ENCODE measurements around the gene BLOC1S5. TPM values are rescaled to one million over a fixed set of nuclear protein-coding genes. Genes with fewer than 3 reads are reported as not detected.
A peak's percentile ranks its signal among the peaks of the same experiment; 100 is the strongest.

The BLOC1S5 gene, protein sequence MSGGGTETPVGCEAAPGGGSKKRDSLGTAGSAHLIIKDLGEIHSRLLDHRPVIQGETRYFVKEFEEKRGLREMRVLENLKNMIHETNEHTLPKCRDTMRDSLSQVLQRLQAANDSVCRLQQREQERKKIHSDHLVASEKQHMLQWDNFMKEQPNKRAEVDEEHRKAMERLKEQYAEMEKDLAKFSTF
- total RNA-seq, result 22.3 TPM

GRCh38 chr6:8063761-8064637 is at the start of gene BLOC1S5:
TSS of gene BLOC1S5 (minus strand) at chr6:8064389. CDS start at chr6:8064376, 13 bp downstream.
- peak; percentile 99 for DNase-seq

DNA sequence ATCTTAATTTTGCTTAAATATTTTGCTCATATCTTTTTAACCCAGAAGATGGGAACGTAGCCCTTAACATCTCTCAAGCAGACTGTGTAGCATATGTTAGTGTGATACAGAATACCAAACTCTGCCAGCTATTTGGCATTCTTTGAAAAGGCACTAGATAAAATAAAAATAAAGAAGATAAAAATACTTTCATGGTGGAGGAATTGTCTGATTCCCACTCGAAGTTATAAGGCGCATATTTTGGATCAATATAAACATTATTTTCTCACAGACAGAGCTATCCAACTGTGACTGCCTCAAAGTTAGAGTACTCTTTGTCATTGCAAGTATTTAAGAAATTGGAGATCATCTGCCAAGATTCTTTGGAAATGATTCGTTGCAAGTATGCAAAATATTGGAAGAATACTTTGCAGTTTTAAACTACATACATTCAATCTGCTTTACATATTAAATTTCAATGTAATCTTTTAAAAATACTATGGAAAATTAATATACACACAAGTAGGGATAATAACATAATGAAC is 49.0 kb upstream of the BLOC1S5 start:
- no peak for DNase-seq

DNA sequence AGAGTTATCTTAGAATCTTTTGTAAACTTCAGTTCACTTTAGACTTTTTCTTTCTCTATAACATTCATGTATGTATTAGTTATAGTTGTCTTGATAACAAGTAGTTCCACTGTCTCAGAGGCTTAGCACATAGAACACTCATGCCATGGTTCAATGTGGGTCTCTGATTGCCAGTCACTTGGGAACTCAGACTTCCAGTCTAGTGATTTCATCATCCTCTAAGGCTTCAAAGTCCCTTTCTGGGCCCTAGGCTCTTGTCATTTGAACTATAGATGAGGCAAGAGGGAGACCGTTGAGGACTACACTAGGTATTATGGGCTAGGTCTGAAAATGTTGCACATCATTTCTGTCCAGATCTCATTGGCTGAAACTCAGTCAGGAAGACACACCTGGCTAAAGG is 46.5 kb upstream of the BLOC1S5 start:
- no peak for DNase-seq

GRCh38 chr6:8110117-8110721 is 46.0 kb upstream of the BLOC1S5 start:
- DNase-seq, result no peak

DNA sequence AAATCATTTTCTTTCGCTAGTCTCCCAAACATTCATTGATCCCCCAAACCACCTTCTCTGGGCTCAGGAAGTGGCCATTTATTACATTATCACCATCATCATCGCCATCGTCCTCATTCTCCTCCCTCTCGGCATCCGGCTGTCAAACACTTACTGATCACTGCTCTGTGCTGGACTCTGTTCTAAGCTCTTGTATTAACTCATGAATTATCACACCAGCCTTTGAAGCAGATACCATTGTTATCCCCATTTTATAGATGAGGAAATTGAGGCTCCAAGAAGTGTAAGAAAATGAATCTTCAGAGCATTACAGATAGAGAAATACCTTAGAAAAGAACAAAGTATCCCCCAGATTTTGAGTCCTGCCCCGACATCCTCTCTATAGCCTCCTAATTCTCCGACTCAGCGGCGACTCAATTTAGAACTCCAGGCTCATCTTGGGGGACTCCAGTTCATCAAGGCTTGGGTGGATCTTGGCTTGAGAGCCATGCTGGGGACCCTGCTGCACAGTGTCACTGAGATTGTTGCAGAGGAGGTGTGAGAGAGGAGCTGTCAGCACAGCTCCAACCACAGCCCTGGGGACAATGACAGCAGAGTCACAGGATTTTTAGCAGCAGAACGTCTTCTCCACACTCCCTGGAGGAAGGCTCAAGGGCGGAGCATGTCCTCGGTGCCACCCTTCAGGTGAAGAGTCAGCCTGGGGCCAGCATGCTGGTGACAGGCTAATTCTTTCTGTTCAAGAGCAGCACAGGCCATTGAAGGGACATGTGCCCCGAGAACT is 44.8 kb upstream of the BLOC1S5 start:
- DNase-seq, result no peak

- DNase-seq, result no peak
Observed at GRCh38 chr6:8108031-8108660, 44.0 kb upstream of the BLOC1S5 start.

GRCh38 chr6:8105791-8106190 is 41.6 kb upstream of the BLOC1S5 start:
- DNase-seq, result no peak

DNA sequence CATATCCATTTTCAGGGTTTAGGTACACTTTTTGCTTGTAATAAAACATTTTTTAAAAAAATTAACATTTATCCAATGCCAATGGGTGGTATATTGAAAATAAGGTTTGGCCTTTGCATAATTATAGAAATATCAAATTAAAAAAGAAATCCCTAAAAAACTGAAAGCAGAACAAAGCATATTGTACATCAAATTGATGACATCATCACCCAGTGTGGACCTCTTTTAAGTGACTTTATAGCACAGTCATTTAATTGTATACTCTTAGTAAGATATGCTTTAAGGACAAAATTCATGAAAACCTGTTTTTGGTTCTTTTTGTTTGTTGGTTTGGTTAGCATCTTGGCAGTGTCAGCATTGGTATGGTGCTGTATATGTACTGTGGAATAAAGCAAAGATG is 39.5 kb upstream of the BLOC1S5 start:
- DNase-seq, result no peak

- DNase-seq, result peak; percentile 98
Observed at GRCh38 chr6:8102122-8102958, 38.2 kb upstream of the BLOC1S5 start, which contains the start of gene EEF1E1. TSS of gene EEF1E1 (minus strand) at chr6:8102548. CDS start at chr6:8102521, 27 bp downstream.

DNA sequence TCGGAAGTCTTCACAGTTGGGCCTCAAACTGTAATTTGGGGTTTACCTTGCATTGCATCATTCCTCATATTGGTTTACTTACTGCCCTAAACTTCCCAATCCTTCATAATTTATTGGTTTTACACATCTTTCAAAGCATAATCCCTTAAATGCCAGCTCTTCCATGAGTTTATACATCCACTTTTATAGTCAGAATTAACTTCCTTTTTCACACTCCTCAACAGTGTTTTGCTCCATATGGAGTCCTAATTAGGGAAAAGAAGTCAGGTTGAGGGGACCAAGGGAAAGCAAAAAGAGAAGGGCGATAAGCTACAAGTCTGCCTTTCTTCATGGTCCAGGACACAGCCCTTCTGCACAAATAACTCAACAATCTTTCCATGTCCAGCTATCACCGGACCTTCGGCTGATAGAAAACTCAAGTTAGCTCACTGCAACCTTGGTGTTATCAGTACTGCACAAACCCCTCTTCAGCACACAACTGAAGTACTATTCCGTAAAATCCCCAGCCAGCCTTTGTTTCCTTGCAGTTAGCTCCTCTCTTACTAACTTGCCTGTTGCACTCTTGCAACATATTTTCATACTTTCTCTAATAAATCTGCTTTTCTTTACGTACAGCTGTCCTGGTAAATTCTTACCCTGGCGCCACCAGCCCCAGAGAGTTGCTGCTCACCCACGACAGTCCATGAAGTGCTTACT is 36.1 kb upstream of the BLOC1S5 start:
- no peak for DNase-seq

- no peak for DNase-seq
Observed at GRCh38 chr6:8090650-8091049, 26.5 kb upstream of the BLOC1S5 start.

DNA sequence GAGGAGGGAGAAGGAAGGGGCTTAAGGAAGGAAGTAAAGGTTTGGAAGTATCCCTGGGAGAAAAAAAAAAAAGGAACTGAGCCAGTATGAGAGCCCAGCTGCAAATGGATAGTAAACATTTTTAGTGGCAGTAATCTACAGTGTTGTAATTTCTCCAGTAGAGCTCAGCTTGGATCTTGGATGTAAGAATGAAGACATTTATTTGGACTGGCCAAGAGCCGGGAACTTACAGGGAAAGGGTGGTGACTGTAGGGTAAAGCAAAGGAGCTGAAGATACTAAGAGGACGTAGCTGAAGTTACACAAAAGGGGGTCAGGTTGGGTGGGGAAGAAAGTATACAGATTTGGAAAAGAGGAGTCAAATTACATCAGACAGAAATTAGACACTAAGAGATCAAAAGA is 24.7 kb upstream of the BLOC1S5 start:
- DNase-seq, result no peak

- DNase-seq, result no peak
Observed at GRCh38 chr6:8087870-8088754, 23.9 kb upstream of the BLOC1S5 start.

- no peak for DNase-seq
Observed at GRCh38 chr6:8086755-8087306, 22.6 kb upstream of the BLOC1S5 start.

DNA sequence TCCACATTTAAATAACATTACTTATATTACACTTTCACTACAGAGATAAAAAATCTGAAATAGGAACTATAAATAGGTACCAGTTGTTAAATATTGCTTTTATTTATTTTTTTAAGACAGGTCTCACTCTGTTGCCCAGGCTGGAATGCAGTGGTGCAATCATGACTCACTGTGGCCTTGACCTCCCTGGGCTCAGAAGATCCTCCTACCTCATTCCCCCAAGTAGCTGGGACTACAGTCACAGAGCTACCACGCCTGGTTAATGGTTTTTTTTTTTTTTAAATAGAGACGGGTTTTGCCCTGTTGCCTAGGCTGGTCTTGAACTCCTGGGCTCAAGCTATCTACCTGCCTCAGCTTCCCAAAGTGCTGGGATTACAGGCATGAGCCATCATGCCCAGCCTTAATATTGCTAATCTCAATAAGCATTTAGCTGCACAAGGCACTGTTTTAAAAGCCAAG is 20.9 kb upstream of the BLOC1S5 start:
- DNase-seq, result no peak

- DNase-seq, result no peak
Observed at GRCh38 chr6:8084586-8084985, 20.4 kb upstream of the BLOC1S5 start.

GRCh38 chr6:8082954-8083858 is 19.0 kb upstream of the BLOC1S5 start:
- no peak for DNase-seq

DNA sequence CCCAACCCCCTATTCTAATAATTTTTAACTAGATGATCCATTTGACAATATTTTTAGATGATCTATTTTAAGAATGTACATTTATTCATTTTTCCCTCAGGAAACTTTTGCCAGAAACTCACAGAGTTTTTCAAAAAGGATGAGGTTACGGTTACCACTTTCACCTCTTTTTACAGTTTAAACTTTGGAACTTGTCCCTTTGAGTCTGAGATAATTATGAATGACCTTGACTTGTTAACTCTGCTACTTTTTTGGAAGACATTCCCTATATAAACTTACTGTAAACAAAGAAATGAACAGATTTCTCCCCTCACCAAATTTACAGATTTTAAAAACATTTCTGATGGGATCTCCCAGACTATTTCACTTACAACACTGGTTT is 18.4 kb upstream of the BLOC1S5 start:
- no peak for DNase-seq

Measured in tongue (tissue), 2 donors.